ENCODE measurements around the gene PIGO. TPM values are rescaled to one million over a fixed set of nuclear protein-coding genes. Genes with fewer than 3 reads are reported as not detected.

The PIGO gene
- total and polyA plus RNA-seq, 2 experiments from 2014 or later, result 11.2 to 18.9 TPM

GRCh38 chr9:35097573-35097972 is 1.2 kb upstream of the PIGO start (continued):
- TF ChIP-seq, protein P1, sequence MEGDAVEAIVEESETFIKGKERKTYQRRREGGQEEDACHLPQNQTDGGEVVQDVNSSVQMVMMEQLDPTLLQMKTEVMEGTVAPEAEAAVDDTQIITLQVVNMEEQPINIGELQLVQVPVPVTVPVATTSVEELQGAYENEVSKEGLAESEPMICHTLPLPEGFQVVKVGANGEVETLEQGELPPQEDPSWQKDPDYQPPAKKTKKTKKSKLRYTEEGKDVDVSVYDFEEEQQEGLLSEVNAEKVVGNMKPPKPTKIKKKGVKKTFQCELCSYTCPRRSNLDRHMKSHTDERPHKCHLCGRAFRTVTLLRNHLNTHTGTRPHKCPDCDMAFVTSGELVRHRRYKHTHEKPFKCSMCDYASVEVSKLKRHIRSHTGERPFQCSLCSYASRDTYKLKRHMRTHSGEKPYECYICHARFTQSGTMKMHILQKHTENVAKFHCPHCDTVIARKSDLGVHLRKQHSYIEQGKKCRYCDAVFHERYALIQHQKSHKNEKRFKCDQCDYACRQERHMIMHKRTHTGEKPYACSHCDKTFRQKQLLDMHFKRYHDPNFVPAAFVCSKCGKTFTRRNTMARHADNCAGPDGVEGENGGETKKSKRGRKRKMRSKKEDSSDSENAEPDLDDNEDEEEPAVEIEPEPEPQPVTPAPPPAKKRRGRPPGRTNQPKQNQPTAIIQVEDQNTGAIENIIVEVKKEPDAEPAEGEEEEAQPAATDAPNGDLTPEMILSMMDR (conservative IDR thresholded peaks at IDR 0.05; ENCODE audit: low read depth in 2 of 2), result no peak
- TF ChIP-seq CREB1 (CRISPR knock-in tag; IDR thresholded peaks at IDR 0.05; ENCODE audit: low read depth) (no peak), ZNF114 (CRISPR knock-in tag; IDR thresholded peaks at IDR 0.05) (no peak), ZNF462 (CRISPR knock-in tag; IDR thresholded peaks at IDR 0.05) (no peak)

- ATAC-seq (no peak), DNase-seq (ENCODE audit: low spot score) (no peak)
- no peaks in the 10 kb centered on the region for H3K9me3 Mint-ChIP-seq
- no peak overlapping the region for H3K27ac Mint-ChIP-seq
- no peak for TF ChIP-seq CREB1 (CRISPR knock-in tag; IDR thresholded peaks at IDR 0.05; ENCODE audit: low read depth)
- no peak for TF ChIP-seq POLR2AphosphoS5 (IDR thresholded peaks at IDR 0.05; ENCODE audit: low read depth)
- TF ChIP-seq NANOG (IDR thresholded peaks at IDR 0.05; ENCODE audit: borderline replicate concordance), result no peak
- no peak for TF ChIP-seq ETS1 (IDR thresholded peaks at IDR 0.05)
- TF ChIP-seq STAT1 (IDR thresholded peaks at IDR 0.05; ENCODE audit: unreplicated experiment), result no peak
- no peak overlapping the region for H3K4me3 Mint-ChIP-seq
- peaks cover 17% of the 10 kb centered on the region for H3K36me3 ChIP-seq (ENCODE audit: insufficient read depth)
- H3K4me1 Mint-ChIP-seq, result peaks cover 6% of the 10 kb centered on the region; the same call in 2 of the 3 replicates
- H3K36me3 Mint-ChIP-seq (ENCODE audit: low read depth), result peaks cover 41% of the 10 kb centered on the region
- H3K27me3 ChIP-seq (ENCODE audit: insufficient read depth), result no peaks in the 10 kb centered on the region
- H3K4me1 ChIP-seq (ENCODE audit: insufficient read depth), result no peaks in the 10 kb centered on the region
- H3K79me2 ChIP-seq (replicated peaks; ENCODE audit: insufficient read depth), result no peaks in the 10 kb centered on the region
- no peak overlapping the region for H3K4me3 ChIP-seq
- H2AFZ ChIP-seq, result no peak overlapping the region
- H3K27me3 Mint-ChIP-seq (ENCODE audit: insufficient read depth, low read depth, poor library complexity), result peaks cover 13% of the 10 kb centered on the region
- H3F3A ChIP-seq (replicated peaks; ENCODE audit: low read depth), result 0 out of 2 replicates have a peak, but pooled peaks cover 5% of the 10 kb centered on the region
- H3K4me2 ChIP-seq, result no peak overlapping the region
- H4K20me1 ChIP-seq (replicated peaks; ENCODE audit: insufficient read depth), result no peaks in the 10 kb centered on the region
- no peak overlapping the region for H3K27ac ChIP-seq (ENCODE audit: low read depth)
- no peaks in the 10 kb centered on the region for H3K9me2 ChIP-seq (ENCODE audit: insufficient read depth)
Observed at GRCh38 chr9:35091536-35091935, 4.9 kb downstream of the PIGO start.

All from GM23338 (cell line).